HG02798 (cell line): ENCODE data around the gene APOD.
"Not testable (repeated sequence)": the region's sequence is repeated elsewhere in the genome, so short reads cannot be mapped to it uniquely, and the experiment has no call there.

Experiments used
- ATAC-seq: cut with Tn5 transposase; IDR thresholded peaks from one replicate; pipeline ENCODE4 v1.9.1; 2021; ENCODE audit warnings: mild to moderate bottlenecking; ENCODE audit not compliant: unreplicated experiment, poor library complexity

Gene APOD

DNA sequence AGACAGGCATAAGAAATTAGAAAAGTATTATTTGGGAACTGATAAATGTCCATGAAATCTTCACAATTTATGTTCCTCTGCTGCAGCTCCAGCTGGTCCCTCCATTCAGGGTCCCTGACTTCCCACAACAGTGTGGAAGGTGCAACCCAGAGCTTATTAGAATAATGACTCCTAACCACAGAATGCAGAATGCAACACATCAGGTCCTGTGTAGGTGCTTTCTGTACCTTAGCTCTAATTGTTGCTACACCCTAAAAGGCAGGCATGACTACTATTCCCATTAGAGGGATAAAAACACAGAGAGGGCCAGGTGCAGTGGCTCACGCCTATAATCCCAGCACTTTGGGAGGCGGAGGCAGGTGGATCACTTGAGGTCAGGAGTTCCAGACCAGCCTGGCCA, 6.6 kb upstream of the APOD start:
- not testable (repeated sequence) for ATAC-seq

DNA sequence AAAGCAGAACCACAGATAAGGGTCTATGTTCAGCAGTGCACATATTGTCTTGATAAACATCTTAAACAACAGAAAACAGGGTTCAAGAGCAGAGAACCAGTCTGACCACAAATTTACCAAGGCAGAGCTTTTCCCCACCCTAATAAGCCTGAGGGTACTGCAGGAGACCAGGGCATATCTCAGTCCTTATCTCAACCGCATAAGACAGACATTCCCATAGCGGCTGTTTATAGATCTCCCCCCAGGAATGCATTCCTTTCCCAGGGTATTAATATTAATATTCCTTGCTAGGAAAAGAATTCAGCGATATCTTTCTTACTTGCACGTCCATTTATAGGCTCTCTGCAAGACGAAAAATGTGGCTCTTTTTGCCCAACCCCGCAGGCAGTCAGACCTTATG, 6.1 kb upstream of the APOD start:
- not testable (repeated sequence) for ATAC-seq

DNA sequence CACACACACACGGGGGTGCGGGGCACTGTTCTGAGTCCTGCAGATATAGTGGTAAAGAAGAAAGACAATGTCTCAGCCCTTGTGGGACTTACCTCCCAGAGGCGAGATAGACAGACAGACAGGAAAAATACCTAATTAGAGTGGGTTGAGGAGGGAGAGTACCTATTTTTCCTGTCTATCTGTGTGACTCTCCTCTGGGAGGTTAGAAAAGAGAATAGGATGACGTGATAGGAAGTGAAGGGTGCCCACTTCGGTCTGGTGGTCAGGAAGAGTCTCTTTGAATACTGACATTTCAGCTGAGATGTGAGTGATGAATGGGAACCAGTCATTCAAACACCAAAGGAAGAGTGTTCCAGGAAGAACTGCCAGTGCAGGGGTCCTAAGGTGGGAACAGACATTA, 4.1 kb upstream of the APOD start:
- ATAC-seq, result no peak

DNA sequence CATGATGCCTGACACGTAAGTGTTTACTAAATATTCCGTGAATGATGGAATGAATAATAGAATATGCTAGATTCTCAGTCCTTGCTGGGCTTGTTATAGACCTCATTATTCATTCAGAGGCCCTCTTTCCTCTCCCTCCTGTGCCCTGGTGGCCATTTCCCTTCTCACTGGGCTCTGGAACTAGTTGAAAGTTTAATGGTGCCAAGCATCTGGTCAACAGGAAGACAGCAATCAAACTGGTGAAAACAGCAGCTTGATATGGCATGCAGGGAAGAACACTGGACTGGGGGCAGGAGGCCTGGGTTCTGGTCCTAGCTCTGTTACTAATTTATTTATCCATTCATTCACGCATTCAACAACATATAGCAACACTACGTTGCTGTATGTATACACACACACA, 3.7 kb upstream of the APOD start:
- ATAC-seq, result no peak

DNA sequence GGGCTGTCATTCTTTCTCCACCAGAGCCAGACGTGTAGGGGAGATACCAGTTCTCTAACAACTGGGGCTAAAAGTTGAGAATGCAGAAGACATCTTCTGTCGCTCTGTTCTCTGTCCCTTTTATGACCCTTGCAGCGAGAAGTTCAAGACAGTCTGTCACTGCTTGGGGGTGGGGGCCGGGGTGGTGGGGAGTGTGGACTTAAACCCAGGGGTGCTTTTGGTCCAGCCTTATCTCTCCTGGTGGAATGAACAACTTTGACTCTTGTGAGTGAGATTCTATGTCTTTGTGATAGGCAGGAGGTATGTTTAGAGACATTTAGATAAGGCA, 767 bp upstream of the APOD start:
- no peak for ATAC-seq

DNA sequence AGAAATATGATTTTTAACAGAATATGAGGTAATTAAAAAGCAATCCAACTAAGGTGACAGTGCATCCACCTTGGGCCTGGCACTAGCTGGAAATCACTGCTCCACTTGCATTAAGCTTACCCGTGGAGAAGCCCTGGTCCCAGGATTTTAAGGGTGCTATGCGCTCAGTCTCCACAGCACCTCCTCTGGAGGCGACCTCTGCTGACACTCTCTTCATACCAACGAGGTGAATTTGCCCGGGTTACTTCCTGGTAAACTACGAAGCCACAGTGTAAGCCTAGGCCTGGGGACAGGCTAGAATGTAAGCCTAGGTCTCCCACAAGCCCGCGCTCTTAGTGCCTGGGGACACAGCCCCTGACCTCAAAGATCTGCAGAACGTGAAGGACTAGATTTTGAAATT, 793 bp downstream of the APOD start:
- no peak for ATAC-seq

DNA sequence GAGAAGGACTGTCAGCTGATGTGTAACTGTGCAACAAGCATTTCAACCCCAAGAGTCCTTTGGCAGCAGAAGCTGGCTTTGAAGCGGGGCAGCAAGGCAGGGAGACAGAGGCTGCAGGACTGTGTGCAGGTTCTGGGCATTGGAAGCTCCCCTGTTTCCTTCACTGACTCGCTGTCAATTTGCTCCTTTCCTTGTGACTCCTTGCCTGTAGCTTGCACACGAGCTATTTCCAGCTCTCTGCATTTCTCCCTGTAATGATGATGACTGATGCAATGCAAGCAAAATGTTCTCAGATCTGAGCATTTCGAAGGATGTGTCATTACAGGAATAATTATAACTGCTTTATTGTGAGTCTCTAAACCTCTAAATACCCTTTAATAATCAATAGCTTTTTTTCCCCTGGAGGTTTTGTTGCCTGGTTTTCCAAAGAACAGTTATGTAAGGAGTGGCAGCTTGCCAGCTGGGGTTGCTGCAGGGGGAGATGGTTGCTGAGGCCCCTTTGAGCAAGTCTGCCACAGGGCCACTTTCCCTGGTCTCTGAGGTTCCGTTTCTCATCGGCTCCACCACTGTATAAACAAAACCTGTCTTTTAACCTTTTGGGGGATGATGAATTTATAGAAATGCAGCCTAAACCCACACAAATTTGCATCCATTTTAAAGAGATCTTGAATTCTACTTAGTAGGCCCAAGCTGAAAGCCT, 2.8 kb downstream of the APOD start:
- no peak for ATAC-seq

DNA sequence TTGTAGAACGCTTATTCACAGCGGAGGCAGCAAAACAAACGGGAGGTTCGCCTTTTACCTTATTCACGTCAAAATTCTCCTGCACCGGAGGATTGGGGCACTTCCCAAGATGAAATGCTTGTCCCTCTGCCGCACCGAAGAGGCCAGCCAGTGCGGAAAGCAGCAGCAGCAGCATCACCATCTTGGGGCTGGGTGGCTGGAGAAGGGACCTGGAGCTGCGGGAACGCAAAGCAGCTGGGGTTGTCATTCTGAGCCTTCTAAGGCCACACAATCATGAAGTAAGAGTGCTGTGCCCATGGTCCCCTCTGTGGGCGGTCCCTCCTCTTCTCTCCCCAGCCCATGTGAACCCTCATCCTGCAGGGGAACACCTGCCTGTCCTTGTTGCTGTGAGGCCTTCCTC, 4.5 kb downstream of the APOD start:
- no peak for ATAC-seq

DNA sequence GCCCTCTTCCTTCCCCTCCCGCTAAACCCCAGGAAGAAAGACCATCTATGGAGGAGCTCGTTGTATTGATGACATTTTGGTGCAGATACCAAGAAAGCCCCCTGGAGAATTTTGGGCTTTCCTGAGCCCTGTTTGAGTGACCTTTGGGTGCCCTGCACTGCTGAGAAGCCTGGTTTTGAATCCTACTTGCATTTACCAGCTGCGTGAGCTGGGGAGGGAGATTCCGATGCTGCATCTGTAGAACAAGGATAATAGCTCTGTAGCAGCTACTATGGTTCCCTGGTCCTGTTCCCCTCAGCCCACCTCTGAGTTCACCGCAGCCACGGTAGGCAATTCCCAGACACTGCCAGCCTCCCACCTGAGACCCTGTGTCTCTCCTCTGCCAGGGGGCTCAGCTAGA, 5.2 kb downstream of the APOD start:
- ATAC-seq, result no peak

DNA sequence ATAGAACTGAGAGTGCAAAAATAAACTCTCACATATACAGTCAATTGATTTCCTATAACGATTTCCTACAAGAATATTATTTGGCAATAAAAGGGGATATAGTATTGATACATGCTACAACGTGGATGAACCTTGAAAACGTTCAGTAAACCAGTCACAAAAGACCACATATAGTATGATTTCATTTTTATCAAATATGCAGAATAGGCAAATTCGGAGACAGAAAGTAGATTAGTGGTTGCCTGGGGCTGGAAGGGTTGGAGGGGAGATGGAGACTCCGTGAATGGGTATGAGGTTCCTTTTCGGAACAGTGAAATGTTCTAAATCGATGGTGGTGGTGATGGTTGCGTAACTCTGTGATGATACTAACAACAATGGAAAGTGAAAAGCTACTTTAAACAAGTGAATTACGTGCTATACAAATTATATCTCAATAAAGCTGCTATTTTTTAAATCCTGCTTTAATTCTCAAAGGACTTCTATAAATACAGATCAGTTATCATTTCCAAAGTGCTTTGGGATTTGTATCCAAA, 6.0 kb downstream of the APOD start:
- no peak for ATAC-seq

DNA sequence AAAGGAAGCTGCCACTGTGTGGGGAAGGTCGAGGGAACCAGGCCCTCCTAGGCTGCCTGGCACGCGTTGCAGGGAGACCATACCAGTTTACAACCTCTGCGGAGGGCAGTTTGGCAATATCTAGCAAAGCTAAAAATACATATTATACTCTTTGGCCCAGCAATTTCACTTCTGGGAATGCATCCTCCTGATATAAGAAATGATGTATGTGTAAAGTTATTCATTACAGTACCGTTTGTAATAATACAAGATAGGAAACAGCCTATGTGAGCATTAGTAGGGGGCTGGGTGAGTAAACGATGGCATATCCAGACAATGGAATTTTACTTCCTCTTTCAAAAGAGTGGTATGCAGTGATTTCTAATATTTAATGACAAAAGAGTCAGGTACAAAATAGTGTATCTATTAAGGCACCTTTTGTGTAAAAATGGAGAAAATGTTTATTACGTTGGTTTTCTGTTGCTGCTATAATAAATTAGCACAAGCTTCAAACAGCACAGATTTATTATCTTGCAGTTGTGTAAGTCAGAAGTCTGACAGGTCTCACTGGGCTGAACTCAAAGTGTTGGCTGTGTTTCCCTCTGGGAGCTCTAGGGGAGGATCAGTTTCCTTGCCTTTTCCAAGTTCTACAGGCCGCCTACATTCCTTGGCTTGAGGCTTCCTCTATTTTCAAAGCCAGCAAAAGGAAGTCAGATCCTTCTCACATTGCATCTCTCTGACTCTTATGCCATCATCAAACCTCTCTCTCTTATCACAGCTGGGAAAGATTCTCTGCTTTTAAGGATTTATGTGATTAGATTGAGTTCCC, 9.0 kb downstream of the APOD start:
- ATAC-seq, result no peak

DNA sequence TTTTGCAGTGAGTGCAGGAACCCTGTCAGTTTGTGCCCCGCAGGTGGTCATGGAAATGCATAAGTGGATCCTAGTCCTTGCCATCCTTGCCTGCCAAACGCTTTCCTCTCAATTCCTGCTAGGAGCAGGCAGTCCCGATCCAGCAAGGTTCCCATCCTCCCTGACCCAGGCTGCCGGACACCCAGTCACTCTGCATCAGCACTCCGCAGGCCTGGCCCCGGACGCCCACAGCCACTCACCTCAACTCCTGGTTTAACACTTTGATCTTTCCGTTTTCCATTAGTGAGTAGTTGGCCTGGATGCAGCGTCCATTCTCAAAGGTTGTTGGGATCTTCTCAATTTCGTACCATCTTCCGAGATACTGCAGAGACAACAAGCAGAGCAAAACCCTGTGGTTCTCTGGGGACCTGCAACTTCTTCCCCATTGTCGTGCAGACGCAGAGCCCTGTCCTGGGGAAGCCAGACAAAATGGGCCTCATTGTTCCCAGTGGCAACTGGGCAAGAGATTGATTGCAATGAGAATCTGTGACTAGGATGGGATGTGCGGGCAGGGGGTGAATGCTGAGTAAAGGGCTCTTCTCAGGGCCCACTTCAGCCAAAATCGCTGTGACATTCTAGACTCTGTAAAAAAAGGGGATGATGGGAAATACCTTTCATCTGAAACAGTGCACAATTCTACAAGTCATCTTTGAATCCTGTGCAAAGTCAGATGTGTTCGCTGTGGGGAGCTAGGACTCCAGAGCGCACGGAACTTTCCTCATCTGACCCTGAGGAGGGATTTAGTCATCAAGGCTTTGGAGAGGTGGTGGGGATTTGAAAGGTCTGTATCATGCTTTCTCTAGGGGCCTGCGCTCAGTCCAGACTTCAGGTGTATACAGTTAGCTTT, 9.9 kb downstream of the APOD start:
- ATAC-seq, result no peak

DNA sequence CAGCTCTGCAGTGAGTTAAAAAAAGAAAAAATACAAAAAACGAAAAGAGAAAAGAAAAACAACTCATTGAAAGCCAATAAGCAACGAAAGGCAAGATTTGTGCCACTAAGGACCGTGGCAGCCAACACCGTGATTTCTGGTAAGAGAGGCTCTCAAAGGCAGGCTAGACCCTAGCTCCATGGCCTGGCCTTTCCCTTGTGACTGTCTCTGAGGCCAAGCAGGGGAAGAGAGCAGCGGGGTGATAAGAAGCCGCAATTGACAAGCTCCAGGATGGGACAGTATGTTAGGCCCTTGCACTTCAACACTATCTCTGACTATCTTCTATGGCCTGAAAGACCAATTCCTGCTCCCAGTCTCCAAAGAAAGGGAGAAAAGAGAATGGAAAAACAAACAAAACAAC, 12.4 kb downstream of the APOD start:
- no peak for ATAC-seq

DNA sequence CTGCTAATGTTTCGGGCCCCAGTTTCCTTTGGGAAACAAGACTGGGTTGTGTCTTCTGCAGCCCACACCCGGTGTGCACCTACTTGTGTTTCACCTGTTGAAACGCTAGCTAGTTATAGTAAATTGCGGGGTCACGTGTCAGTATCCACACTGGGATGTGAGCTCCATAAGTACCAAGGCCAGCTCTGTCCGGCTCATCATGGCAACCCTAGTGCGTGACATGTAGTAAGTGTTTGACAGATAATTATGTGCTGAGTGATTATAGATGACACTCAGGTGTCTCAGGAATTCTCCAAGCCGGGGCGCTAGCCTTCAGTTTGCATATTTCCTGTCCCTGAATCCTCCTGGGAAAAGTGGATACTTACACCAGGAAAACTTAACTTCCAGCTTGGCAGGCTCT, 12.8 kb downstream of the APOD start:
- ATAC-seq, result no peak

DNA sequence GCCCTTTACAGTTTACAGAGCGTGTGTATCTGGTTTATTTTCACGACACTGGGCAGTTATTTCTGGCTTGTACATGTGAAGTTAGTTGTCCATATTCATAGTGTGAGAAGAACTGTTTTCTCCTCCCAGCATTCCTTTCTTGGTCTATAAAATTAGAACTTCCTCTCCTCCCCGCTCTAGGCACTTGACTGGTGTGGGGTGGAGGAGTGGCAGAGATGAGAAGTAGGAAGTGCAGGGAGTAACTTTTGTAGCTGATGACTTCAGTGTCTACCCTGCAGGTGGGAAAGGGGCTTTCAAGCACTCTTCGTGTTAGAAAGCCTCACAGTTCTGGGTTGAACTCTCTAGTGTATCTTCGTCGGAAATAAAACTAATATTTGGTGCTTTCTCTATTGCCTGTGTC, 13.4 kb downstream of the APOD start:
- no peak for ATAC-seq

DNA sequence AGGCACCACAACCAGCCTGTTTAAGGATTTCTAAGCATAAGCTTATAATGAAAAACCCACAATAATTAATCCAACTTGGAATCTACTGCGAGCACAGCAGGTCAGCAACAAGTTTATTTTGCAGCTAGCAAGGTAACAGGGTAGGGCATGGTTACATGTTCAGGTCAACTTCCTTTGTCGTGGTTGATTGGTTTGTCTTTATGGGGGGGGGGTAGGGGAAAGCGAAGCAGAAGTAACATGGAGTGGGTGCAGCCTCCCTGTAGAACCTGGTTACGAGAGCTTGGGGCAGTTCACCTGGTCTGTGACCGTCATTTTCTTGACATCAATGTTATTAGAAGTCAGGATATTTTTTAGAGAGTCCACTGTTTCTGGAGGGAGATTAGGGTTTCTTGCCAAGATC, 15.1 kb downstream of the APOD start:
- ATAC-seq, result no peak

DNA sequence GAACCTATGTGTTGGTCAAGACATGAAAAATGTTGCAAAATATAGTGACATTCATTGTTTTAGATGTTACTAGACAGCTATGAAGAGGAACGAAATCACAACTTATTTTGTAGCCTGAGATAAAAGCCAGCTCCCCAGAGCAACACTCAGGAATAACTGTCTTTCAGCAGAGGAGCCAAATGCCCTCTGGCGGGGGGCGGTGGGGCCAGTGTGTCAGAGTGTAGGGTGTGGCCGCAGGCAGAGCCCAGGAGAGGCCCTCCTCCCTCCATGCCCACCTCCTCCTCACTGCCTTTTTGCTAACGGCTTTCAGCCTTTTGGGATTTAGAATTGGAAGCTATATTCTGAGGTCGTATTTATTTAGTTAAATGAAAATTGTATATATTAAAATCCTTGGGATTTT, 16.9 kb downstream of the APOD start:
- no peak for ATAC-seq

DNA sequence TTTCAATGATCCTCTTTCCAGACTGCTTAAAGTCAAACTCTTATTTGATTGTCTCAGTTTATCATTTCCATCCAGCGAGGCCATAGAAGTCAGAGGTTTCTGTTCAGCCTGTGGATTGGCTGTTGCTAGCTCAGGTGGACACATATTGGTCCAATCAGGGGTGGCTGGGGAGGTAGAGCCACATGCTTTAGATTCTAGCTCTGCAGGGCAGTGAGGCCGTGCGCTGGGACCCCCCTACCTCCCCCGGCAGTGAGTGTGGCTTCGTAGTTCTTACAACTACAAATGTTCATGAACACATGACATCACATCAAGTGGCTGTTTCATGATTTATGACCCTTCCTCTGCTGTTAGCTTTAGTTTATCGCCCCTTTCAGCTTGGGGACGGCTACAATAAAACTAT, 18.0 kb downstream of the APOD start:
- no peak for ATAC-seq

DNA sequence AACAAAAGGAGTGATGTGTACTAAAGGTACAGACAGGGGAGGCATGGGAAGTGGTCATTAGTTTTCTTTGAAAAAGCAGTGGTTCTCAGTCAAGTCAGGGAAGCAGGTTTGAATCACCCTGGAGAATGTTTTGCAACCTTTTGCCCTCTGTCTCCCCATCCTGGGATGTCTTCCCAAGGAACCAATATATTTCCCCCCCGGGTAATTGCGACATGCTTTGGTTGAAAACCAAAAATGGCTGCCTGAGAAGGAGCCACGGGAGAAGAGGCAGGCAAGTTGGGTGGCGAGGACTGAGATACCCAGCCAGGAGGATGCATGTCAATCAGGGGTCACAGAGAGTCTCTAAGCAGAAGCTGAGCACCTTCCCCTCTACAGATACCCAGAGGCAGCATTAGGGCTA, 20.4 kb downstream of the APOD start:
- no peak for ATAC-seq

DNA sequence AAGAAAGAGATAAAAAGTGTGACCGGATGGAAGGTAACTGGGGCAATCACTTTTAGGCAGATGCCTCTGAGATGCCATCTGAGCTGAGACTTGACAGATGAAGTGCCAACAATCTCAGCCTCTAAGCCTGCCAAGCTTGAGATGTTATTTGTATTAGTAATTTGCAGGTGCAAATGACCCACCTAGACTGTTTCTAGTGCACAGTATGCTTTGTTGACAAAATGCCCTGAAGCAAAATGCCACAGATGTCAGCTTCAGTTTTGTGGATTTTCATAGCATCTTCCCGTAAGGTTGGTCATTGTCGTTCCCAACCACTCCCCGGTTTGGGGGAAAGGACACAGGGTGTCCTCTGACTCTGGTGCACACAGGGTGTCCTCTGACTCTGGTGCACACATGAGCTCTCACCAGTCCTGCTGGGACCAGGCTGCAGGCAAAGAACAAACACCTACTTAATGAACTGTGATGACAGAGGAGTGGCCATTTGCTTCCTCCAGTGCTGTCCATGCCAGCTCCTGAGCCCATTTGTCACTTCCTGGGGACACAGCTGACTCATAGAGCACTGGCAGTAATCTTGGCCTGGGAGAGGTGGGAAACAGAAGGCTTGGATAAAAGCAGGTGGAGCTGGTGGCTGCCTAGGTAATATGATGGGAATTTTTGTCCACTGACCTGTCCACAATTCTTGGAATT, 23.9 kb downstream of the APOD start:
- no peak for ATAC-seq
